GM08714 (cell line): ENCODE measurements around the gene HIPK2.

Experiments used
- H3K4me3 ChIP-seq: fragments of 200-500 bp; sonication (Bioruptor generic); 2 replicates; pipeline ENCODE4 v1.5.1; 2014; ENCODE audit warnings: mild to moderate bottlenecking, low read length, inconsistent platforms
- ZNF274 ChIP-seq: IDR thresholded peaks from 2 replicates; pipeline ENCODE4 v1.6.1; 2012; ENCODE audit warnings: mild to moderate bottlenecking, low read depth, low read length

HIPK2 gene

GRCh38 chr7:139750459-139751095 lies 27.2 kb downstream of the HIPK2 start:
- no peak overlapping the region for H3K4me3 ChIP-seq
- TF ChIP-seq ZNF274, result no peak

GRCh38 chr7:139749545-139749944 lies 28.3 kb downstream of the HIPK2 start:
- H3K4me3 ChIP-seq, result no peak overlapping the region
- no peak for TF ChIP-seq ZNF274

GRCh38 chr7:139748941-139749340 lies 28.9 kb downstream of the HIPK2 start:
- no peak for TF ChIP-seq ZNF274
- no peak overlapping the region for H3K4me3 ChIP-seq

GRCh38 chr7:139748373-139748765 lies 29.4 kb downstream of the HIPK2 start:
- TF ChIP-seq ZNF274, result no peak
- H3K4me3 ChIP-seq, result no peak overlapping the region

- no peak overlapping the region for H3K4me3 ChIP-seq
- no peak for TF ChIP-seq ZNF274
These were observed 30.0 kb downstream of the HIPK2 start for GRCh38 chr7:139747662-139748372.

GRCh38 chr7:139746652-139747051 lies 31.1 kb downstream of the HIPK2 start:
- H3K4me3 ChIP-seq, result no peak overlapping the region
- no peak for TF ChIP-seq ZNF274

- TF ChIP-seq ZNF274, result no peak
- H3K4me3 ChIP-seq, result no peak overlapping the region
These were observed 32.1 kb downstream of the HIPK2 start for GRCh38 chr7:139745678-139746143.

- TF ChIP-seq ZNF274, result no peak
- no peak overlapping the region for H3K4me3 ChIP-seq
These were observed 32.8 kb downstream of the HIPK2 start for GRCh38 chr7:139744768-139745677.

- no peak for TF ChIP-seq ZNF274
- no peak overlapping the region for H3K4me3 ChIP-seq
These were observed 33.6 kb downstream of the HIPK2 start for GRCh38 chr7:139743967-139744767.

- H3K4me3 ChIP-seq, result no peak overlapping the region
- no peak for TF ChIP-seq ZNF274
These were observed 34.4 kb downstream of the HIPK2 start for GRCh38 chr7:139743267-139743966.

GRCh38 chr7:139741789-139742344 lies 35.9 kb downstream of the HIPK2 start:
- no peak overlapping the region for H3K4me3 ChIP-seq
- TF ChIP-seq ZNF274, result no peak

- H3K4me3 ChIP-seq, result no peak overlapping the region
- TF ChIP-seq ZNF274, result no peak
These were observed 36.6 kb downstream of the HIPK2 start for GRCh38 chr7:139741239-139741638.
